ENCODE data around the gene CYP24A1. TPM values are rescaled to one million over a fixed set of nuclear protein-coding genes. Genes with fewer than 3 reads are reported as not detected.
"Not testable (repeated sequence)": the region's sequence is repeated elsewhere in the genome, so short reads cannot be mapped to it uniquely, and the experiment has no call there.

Gene CYP24A1
- total RNA-seq, 4 donors from 2014 or later, result 4.8 TPM; not detected in 3

DNA sequence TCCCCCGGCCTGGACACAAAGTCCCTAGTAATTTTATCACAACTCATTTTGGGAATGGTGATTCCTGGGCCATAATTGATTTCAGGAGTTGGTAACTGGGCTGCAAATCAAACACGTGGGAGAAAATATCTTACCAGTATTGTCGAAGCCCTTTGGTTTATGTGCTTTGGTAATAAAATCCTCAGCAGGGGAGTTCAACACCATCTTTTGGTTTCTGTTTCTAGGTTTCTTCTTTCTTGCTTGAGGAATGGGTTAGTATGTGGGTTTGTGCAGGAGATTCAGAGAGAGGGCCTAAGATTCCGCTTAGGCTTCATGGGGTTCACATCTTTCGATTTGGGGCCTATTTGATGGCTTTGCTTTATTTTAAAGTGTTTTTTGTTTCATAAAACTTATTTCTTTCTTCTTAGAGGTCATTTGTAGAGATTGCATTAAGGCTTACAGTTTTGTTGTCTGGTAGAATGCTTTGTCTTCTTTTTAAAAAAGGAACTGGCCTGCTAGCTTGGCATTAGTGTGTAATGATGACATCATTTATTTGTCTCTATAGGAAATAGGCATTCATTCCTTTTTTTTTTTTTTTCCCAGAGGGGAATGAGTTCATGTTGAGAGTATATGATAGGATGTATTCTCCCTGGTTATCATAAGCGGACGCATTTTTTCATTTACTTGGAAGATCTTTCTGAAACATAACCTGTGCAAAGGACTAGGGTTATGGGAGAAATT lies 45.8 kb downstream of the CYP24A1 start:
- DNase-seq, result no peak
- H3K4me1 ChIP-seq, result no peaks in the 10 kb centered on the region
- TF ChIP-seq, protein P1, sequence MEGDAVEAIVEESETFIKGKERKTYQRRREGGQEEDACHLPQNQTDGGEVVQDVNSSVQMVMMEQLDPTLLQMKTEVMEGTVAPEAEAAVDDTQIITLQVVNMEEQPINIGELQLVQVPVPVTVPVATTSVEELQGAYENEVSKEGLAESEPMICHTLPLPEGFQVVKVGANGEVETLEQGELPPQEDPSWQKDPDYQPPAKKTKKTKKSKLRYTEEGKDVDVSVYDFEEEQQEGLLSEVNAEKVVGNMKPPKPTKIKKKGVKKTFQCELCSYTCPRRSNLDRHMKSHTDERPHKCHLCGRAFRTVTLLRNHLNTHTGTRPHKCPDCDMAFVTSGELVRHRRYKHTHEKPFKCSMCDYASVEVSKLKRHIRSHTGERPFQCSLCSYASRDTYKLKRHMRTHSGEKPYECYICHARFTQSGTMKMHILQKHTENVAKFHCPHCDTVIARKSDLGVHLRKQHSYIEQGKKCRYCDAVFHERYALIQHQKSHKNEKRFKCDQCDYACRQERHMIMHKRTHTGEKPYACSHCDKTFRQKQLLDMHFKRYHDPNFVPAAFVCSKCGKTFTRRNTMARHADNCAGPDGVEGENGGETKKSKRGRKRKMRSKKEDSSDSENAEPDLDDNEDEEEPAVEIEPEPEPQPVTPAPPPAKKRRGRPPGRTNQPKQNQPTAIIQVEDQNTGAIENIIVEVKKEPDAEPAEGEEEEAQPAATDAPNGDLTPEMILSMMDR (IDR thresholded peaks at IDR 0.05), result no peak
- TF ChIP-seq POLR2A (IDR thresholded peaks at IDR 0.05), result no peak
- H3K27me3 ChIP-seq, result no peaks in the 10 kb centered on the region
- intact Hi-C loops (cut with DNase I; ENCODE audit: low total_unique reads), result no loop called here
- H3K36me3 ChIP-seq, result no peaks in the 10 kb centered on the region
- no peaks in the 10 kb centered on the region for H3K9me3 ChIP-seq
- no peak overlapping the region for H3K27ac ChIP-seq
- no peak overlapping the region for H3K4me3 ChIP-seq

DNA sequence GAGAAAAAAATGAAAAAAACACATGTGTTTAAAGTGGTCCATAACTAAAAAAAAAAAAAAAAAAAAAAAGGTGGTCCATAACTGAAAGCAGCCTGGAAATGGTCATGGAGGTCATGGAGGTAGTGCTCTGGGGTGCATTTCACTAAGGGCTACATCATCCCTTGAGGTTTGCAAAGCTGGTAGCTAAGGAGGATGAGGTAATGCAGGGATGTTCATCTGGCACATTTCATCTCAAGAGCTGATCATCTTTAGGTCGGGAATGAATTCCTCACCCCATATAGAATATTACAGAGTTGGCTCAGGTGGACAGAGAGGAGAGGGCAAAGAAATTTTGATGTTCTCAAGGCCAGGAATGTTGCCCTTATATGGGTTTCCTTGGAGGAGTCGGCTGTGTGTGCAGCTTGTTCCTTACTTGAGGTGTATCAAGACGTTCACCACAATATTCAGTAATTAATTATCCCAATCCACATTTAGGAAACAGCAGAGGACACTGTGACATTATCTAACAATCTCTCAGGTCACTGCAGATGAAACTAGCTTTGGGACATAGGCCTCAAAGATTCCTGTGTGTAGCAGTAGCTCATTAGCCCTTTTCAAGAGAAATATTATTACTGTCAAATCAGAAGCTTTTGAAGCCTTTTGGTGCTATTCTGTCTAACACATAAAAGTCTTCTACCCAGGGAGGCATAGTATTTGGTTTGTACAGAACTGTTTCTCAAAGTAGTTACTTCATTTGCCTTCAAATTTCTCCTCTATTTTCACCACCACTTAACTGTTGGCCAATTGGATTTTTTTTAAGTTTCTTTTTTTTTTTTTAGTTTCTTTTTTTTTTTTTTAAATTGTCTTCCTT lies 46.8 kb downstream of the CYP24A1 start:
- intact Hi-C loops (cut with DNase I; ENCODE audit: low total_unique reads), result no loop called here
- no peak for DNase-seq
- Histone ChIP-seq H3K36me3 (no peaks in the 10 kb centered on the region), H3K9me3 (no peaks in the 10 kb centered on the region), H3K4me3 (no peak overlapping the region), H3K4me1 (no peaks in the 10 kb centered on the region), H3K27me3 (no peaks in the 10 kb centered on the region), H3K27ac (no peak overlapping the region)
- TF ChIP-seq, protein P1 (IDR thresholded peaks at IDR 0.05), result no peak
- TF ChIP-seq POLR2A (IDR thresholded peaks at IDR 0.05), result no peak

DNA sequence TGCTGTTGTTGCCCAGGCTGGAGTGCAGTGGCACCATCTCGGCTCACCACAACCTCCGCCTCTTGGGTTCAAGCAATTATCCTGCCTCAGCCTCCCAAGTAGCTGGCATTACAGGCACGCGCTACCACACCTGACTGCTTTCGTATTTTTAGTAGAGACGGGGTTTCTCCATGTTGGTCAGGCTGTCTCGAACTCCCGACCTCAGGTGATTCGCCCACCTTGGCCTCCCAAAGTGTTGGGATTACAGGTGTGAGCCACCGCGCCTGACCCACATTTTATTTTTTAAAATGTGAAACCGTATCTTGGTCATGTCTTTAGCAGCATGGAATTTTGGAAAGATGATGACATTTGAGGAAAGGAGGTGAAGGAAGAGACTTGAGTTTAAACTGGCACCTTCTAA lies 47.5 kb downstream of the CYP24A1 start:
- H3K9me3 ChIP-seq; H3K36me3 ChIP-seq; DNase-seq; intact Hi-C loops (cut with DNase I; ENCODE audit: low total_unique reads); H3K27me3 ChIP-seq; H3K4me3 ChIP-seq; H3K27ac ChIP-seq; H3K4me1 ChIP-seq: not testable (repeated sequence)

DNA sequence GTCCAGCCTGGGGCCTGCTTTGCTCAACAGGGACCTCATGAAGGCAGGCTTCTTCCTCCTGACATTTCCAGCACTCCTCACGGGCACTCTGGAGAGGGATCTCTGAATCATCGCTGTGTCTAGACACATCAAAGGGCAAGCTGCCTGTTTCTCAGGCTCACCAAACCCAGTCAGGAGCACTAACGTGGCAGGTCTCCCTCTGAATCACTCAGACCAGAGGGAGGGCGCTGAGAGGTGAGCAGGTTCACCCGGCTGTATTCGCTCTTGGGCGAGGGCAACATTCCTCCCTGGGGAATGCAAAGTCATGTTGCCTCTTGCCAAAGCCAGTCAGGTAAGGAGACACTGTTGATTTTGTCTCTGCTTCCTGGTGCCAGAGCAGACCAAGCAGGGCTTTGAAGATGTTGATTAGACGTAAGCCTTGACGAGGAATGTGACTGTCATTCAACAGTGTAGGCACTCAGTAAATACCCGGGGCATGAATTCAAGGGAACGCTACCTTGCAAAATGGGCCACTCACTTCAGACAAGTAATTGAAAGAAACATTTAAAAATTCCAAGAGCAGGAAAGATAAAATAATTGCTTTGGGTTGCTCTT lies 50.1 kb downstream of the CYP24A1 start:
- Histone ChIP-seq H3K4me1 (no peaks in the 10 kb centered on the region), H3K27me3 (no peaks in the 10 kb centered on the region), H3K27ac (peak overlapping the region; percentile 70 to 73), H3K4me3 (no peak overlapping the region), H3K9me3 (no peaks in the 10 kb centered on the region), H3K36me3 (no peaks in the 10 kb centered on the region)
- peak; percentile 56 to 81 for DNase-seq
- intact Hi-C loops (cut with DNase I; ENCODE audit: low total_unique reads), result no loop called here
- TF ChIP-seq, protein P1 (IDR thresholded peaks at IDR 0.05), result no peak
- no peak for TF ChIP-seq POLR2A (IDR thresholded peaks at IDR 0.05)

DNA sequence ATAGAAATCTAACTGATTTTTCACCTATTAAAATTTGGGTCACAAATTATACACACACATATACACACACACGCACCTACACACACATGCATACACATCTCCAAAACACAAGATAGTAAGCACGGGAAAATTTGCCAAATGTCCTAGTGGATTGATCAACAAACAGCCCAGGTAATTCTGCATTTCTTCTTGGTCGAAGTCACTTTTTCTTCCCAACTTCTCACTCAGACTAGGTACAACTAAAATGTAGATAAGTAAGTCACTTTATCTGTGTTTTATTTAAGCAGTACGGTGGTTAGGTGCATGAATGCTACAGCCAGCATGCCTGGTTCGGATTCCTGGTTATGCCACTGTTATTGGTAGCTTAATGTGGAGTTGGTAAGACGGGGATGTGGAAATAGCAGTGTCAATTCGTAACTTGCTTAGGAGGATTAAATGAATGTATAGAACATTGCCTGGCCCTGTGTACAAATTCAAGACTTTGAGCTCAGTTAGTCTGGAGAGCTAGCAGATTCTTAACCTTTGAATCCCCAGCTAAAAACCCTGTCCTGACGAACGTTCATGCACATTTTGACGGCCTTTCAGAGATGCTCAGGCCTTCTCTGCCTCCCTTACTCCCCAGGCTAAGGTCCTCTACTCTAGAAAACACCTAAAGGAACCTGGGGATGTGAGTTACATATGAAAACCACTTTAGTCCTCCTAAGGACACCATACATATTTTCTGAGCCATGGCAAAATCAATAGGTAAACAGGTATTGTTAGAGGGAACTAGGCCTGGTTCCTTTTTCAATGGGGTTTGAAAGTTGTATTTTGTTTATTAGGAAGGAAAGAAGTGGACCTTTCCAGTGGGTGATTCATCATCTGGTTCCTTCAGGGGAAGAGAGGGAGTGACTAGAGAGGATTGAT lies 50.9 kb downstream of the CYP24A1 start:
- TF ChIP-seq, protein P1 (IDR thresholded peaks at IDR 0.05), result no peak
- no peak for TF ChIP-seq POLR2A (IDR thresholded peaks at IDR 0.05)
- H3K4me3 ChIP-seq, result no peak overlapping the region
- peak overlapping the region; percentile 70 to 73 for H3K27ac ChIP-seq
- intact Hi-C loops (cut with DNase I; ENCODE audit: low total_unique reads), result no loop called here
- H3K36me3 ChIP-seq, result no peaks in the 10 kb centered on the region
- H3K4me1 ChIP-seq, result no peaks in the 10 kb centered on the region
- no peak for DNase-seq
- no peaks in the 10 kb centered on the region for H3K27me3 ChIP-seq
- no peaks in the 10 kb centered on the region for H3K9me3 ChIP-seq
